K562 (cell line): ENCODE data around the gene PLCB4. TPM values are rescaled to one million over a fixed set of nuclear protein-coding genes. Genes with fewer than 3 reads are reported as not detected.

ENCODE experiments used
- ATAC-seq: fragments of 200-7000 bp; cut with Tn5 transposase; 3 replicates; pipeline ENCODE4 v1.9.1; 2020; ENCODE audit warnings: moderate library complexity
- BruUV-seq: library from RNA; stranded (reverse); fragments of 400-500 nt; replicated peaks from 2 replicates; lab custom pipeline; 2021; lab: Mats Ljungman, UMichigan
- CTCF ChIA-PET: fragments of 300-600 bp; formaldehyde crosslinking; extraction: SDS; loops from one replicate; lab custom pipeline; 2021; ENCODE audit warnings: low intra/inter-chr PET ratio; lab: Yijun Ruan, JAX
- POLR2A ChIA-PET: fragments of 300-600, 350-650 bp; sonication (Branson Sonifier 250); formaldehyde crosslinking; extraction: SDS; loops from one replicate; lab custom pipeline; 2021; ENCODE audit warnings: antibody characterized with exemption, inconsistent platforms; lab: Yijun Ruan, JAX
- DNase-seq, 4 experiments: peaks; one replicate each; pipeline versions ENCODE4 v3.0.0 to v3.0.0-alpha.2; 2011 to 2018; ENCODE audit warnings: low spot score in 3 of 4, mixed read lengths in 3 of 4; ENCODE audit errors: extremely low read depth in 1 of 4
- FAIRE-seq: peaks from 2 replicates; lab custom pipeline; 2011; peaks lifted over from hg19 to GRCh38; lab: Jason Lieb, UNC
- H2AFZ ChIP-seq: 2 replicates; pipeline ENCODE4 v1.6.0; 2011; ENCODE audit warnings: low read depth, low read length, control low read depth, inconsistent platforms
- H3K27ac ChIP-seq: fragments of 200-600 bp; 3 replicates; pipeline ENCODE4 v1.8.0; 2011; ENCODE audit warnings: low read depth, mild to moderate bottlenecking, control low read depth, inconsistent platforms, low read length, moderate library complexity, mixed read lengths; ENCODE audit errors: extremely low read depth
- H3K27me3 ChIP-seq, 2 experiments: fragments of 300-600 bp in 1 of 2; 2 replicates in 1 of 2; 3 replicates in 1 of 2; pipeline versions ENCODE4 v1.6.0 to v1.8.0; 2011; ENCODE audit warnings: inconsistent platforms in 2 of 2, low read length in 2 of 2, mild to moderate bottlenecking in 1 of 2, mixed read lengths in 1 of 2, moderate library complexity in 1 of 2; ENCODE audit not compliant: control insufficient read depth in 2 of 2, insufficient read depth in 2 of 2
- H3K36me3 ChIP-seq: fragments of 300-600 bp; 3 replicates; pipeline ENCODE4 v1.8.0; 2011; ENCODE audit warnings: mild to moderate bottlenecking, low read length, inconsistent platforms; ENCODE audit not compliant: control insufficient read depth, insufficient read depth
- H3K4me1 ChIP-seq, 2 experiments: fragments of 200-600 bp in 1 of 2; replicated peaks in 1 of 2; 2 replicates in 1 of 2; 3 replicates in 1 of 2; pipeline versions ENCODE4 v1.5.1 to v1.8.0; 2011; ENCODE audit warnings: inconsistent platforms in 2 of 2, low read length in 2 of 2, mild to moderate bottlenecking in 1 of 2, mixed read lengths in 1 of 2, moderate library complexity in 1 of 2; ENCODE audit not compliant: control insufficient read depth in 2 of 2, insufficient read depth in 2 of 2
- H3K4me2 ChIP-seq: 2 replicates; pipeline ENCODE4 v1.6.1; 2011; ENCODE audit warnings: low read length, control low read depth, inconsistent platforms, mixed read lengths; ENCODE audit not compliant: insufficient read depth
- H3K4me3 ChIP-seq: fragments of 200-600 bp; sonication (generic), shearing (Covaris generic); 2 replicates; pipeline ENCODE4 v1.5.1; 2016; ENCODE audit warnings: control low read depth, inconsistent platforms
- H3K79me2 ChIP-seq: fragments of 200-600 bp; 3 replicates; pipeline ENCODE4 v1.8.0; 2011; ENCODE audit warnings: low read length, inconsistent platforms; ENCODE audit not compliant: control insufficient read depth, insufficient read depth
- H3K9ac ChIP-seq, 2 experiments: 2 replicates each; pipeline versions ENCODE4 v1.6.0 to v1.6.1; 2011; ENCODE audit warnings: low read depth in 2 of 2, low read length in 2 of 2, control low read depth in 1 of 2, inconsistent platforms in 1 of 2, mild to moderate bottlenecking in 1 of 2, mixed read lengths in 1 of 2; ENCODE audit not compliant: insufficient read depth in 1 of 2
- H3K9me1 ChIP-seq: one replicate; pipeline ENCODE4 v1.6.0; 2011; ENCODE audit warnings: inconsistent platforms, mild to moderate bottlenecking, low read length, moderate library complexity; ENCODE audit not compliant: control insufficient read depth, insufficient read depth
- H3K9me3 ChIP-seq: replicated peaks from 2 replicates; pipeline ENCODE4 v1.5.1; 2011; ENCODE audit warnings: low read depth, low read length, inconsistent platforms; ENCODE audit not compliant: control insufficient read depth, insufficient read depth
- H4K20me1 ChIP-seq: replicated peaks from 2 replicates; pipeline ENCODE4 v1.6.1; 2011; ENCODE audit warnings: low read length, inconsistent platforms, mixed read lengths; ENCODE audit not compliant: control insufficient read depth, insufficient read depth
- ELF2 ChIP-seq: fragments of 250-450 bp; sonication (Bioruptor Pico); IDR thresholded peaks from 2 replicates; pipeline ENCODE4 v1.5.0; 2021; ENCODE audit warnings: mild to moderate bottlenecking
- FUS ChIP-seq: fragments of 200-400 bp; formaldehyde crosslinking; optimal IDR thresholded peaks from 2 replicates; pipeline ENCODE3; 2017; ENCODE audit warnings: low read depth, low read length
- GATAD2A ChIP-seq: fragments of 450-650 bp; IDR thresholded peaks from 2 replicates; pipeline ENCODE4 v1.6.1; 2017
- HDAC1 ChIP-seq, 2 experiments: fragments of 450-650 bp; IDR thresholded peaks; 2 replicates each; pipeline ENCODE4 v1.6.1; 2016 to 2017; ENCODE audit warnings: inconsistent platforms in 1 of 2, mild to moderate bottlenecking in 1 of 2, moderate library complexity in 1 of 2
- MAFG ChIP-seq: fragments of 450-650 bp; conservative IDR thresholded peaks from 2 replicates; pipeline ENCODE4 v1.6.1; 2016; ENCODE audit warnings: missing genetic modification characterization, missing compliant biosample characterization
- PCBP2 ChIP-seq: fragments of 200-400 bp; formaldehyde crosslinking; IDR thresholded peaks from 2 replicates; pipeline ENCODE4 v1.6.1; 2018; ENCODE audit warnings: low read length, low read depth, mild to moderate bottlenecking, moderate library complexity; ENCODE audit not compliant: poor library complexity, severe bottlenecking
- RERE ChIP-seq: sonication (generic); formaldehyde crosslinking; IDR thresholded peaks from 2 replicates; pipeline ENCODE4 v1.8.0; 2023; ENCODE audit warnings: missing genetic modification reagents, mild to moderate bottlenecking, borderline replicate concordance
- SP1 ChIP-seq: sonication (generic); formaldehyde crosslinking; IDR thresholded peaks from 2 replicates; pipeline ENCODE4 v1.8.1; 2022; ENCODE audit warnings: mild to moderate bottlenecking, missing genetic modification reagents
- SPI1 ChIP-seq: IDR thresholded peaks from 2 replicates; pipeline ENCODE4 v1.6.1; 2011; ENCODE audit warnings: low read depth, low read length, control low read depth, borderline replicate concordance
- TCF7 ChIP-seq: sonication (generic); IDR thresholded peaks from 2 replicates; pipeline ENCODE4 v1.6.1; 2016; ENCODE audit warnings: antibody characterized with exemption, borderline replicate concordance
- WGBS: fragments of 100-300 bp; shearing (Covaris generic); methylation state at CpG from one replicate; pipeline ENCODE4 v1.1.6; 2016; ENCODE audit warnings: low coverage, mixed read lengths; ENCODE audit not compliant: insufficient coverage; ENCODE audit errors: missing lambda C conversion rate; 5-methylcytosine and 5-hydroxymethylcytosine counted together
- in situ Hi-C: fragments of 300-500 bp; cut with MboI; formaldehyde crosslinking; loops from 4 replicates; pipeline ENCODE4 v1.15.0; 2018; ENCODE audit warnings: inconsistent platforms, mixed read lengths
- intact Hi-C: fragments of 100-400 bp; cut with micrococcal nuclease; formaldehyde crosslinking; loops from 2 replicates; pipeline ENCODE4 v1.14.2; 2022
- polyA plus RNA-seq, 8 experiments: library from polyadenylated mRNA; depleted of rRNA in 4 of 8; stranded (reverse) in 5 of 8; unstranded in 3 of 8; fragments of >200 nt; fragmentation: Nextera tagmentation in 2 of 8; fragmentation: Illumina TruSeq in 1 of 8; extraction: Ambion mirVana in 2 of 8; extraction: Trizol in 1 of 8; gene quantifications; 2 replicates each; pipeline versions ENCODE4 v1.2.1 to v1.2.3, GENCODE V29; 2011 to 2014; ENCODE audit warnings: inconsistent platforms in 1 of 8, missing spikeins in 1 of 8
- total RNA-seq, 7 experiments: library from RNA; depleted of rRNA in 6 of 7; stranded (reverse); fragments of >200 nt in 6 of 7; fragmentation: Illumina TruSeq in 2 of 7; extraction: Trizol in 2 of 7; gene quantifications; 2 replicates each; pipeline versions ENCODE4 v1.2.1 to v1.2.3, GENCODE V29; 2011 to 2021; ENCODE audit warnings: low replicate concordance in 1 of 7
- TF ChIP-seq, protein P1 (sequence below): fragments of 450-650 bp; IDR thresholded peaks from 2 replicates; pipeline ENCODE4 v1.6.1; 2016
- TF ChIP-seq, protein P2 (sequence below): fragments of 200-400 bp; formaldehyde crosslinking; IDR thresholded peaks from 2 replicates; pipeline ENCODE4 v1.6.1; 2017; ENCODE audit warnings: mild to moderate bottlenecking, low read depth, low read length, moderate library complexity

Gene PLCB4
- total and polyA plus RNA-seq, 9 of the 15 experiments (the other 6 are each of a cell fraction or from before 2014, with no cell fraction given): 0.20 to 2.9 (median 0.52) TPM

GRCh38 chr20:9270831-9271230 is 201.9 kb downstream of the PLCB4 start (continued):
- TF ChIP-seq, protein P1, sequence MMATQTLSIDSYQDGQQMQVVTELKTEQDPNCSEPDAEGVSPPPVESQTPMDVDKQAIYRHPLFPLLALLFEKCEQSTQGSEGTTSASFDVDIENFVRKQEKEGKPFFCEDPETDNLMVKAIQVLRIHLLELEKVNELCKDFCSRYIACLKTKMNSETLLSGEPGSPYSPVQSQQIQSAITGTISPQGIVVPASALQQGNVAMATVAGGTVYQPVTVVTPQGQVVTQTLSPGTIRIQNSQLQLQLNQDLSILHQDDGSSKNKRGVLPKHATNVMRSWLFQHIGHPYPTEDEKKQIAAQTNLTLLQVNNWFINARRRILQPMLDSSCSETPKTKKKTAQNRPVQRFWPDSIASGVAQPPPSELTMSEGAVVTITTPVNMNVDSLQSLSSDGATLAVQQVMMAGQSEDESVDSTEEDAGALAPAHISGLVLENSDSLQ: no peak
- no peak for TF ChIP-seq ELF2 (CRISPR knock-in tag)
- TF ChIP-seq MAFG (tag): no peak

GRCh38 chr20:9276966-9277468 is 208.1 kb downstream of the PLCB4 start:
- 0% methylated on average over 4 of the region's 4 CpGs for WGBS
- no peak for ATAC-seq
- TF ChIP-seq PCBP2 (no peak), FUS (no peak), SPI1 (no peak), RERE (CRISPR knock-in tag) (no peak), TCF7 (no peak), GATAD2A (no peak), SP1 (CRISPR knock-in tag) (no peak), HDAC1 (IDR thresholded peaks at IDR 0.05) (no peak)
- TF ChIP-seq, protein P2, sequence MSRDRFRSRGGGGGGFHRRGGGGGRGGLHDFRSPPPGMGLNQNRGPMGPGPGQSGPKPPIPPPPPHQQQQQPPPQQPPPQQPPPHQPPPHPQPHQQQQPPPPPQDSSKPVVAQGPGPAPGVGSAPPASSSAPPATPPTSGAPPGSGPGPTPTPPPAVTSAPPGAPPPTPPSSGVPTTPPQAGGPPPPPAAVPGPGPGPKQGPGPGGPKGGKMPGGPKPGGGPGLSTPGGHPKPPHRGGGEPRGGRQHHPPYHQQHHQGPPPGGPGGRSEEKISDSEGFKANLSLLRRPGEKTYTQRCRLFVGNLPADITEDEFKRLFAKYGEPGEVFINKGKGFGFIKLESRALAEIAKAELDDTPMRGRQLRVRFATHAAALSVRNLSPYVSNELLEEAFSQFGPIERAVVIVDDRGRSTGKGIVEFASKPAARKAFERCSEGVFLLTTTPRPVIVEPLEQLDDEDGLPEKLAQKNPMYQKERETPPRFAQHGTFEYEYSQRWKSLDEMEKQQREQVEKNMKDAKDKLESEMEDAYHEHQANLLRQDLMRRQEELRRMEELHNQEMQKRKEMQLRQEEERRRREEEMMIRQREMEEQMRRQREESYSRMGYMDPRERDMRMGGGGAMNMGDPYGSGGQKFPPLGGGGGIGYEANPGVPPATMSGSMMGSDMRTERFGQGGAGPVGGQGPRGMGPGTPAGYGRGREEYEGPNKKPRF: no peak

More at GRCh38 chr20:9276966-9277468, 208.1 kb downstream of the PLCB4 start:
- H3K4me2 ChIP-seq: no peak overlapping the region
- no TSS peak for BruUV-seq
- H3K4me1 ChIP-seq: no peaks in the 10 kb centered on the region
- no peaks in the 10 kb centered on the region for H3K9me3 ChIP-seq
- no peaks in the 10 kb centered on the region for H3K79me2 ChIP-seq
- H3K9ac ChIP-seq: no peak overlapping the region
- in situ Hi-C loops (no loop called here), intact Hi-C loops (no loop called here)
- no peaks in the 10 kb centered on the region for H3K9me1 ChIP-seq
- ChIA-PET POLR2A (no interaction called here), CTCF (no interaction called here)
- no peaks in the 10 kb centered on the region for H4K20me1 ChIP-seq
- H3K36me3 ChIP-seq: no peaks in the 10 kb centered on the region
- no peak overlapping the region for H2AFZ ChIP-seq
- no peaks in the 10 kb centered on the region for H3K27me3 ChIP-seq
- DNase-seq (no peak), FAIRE-seq (no peak)
- no peak overlapping the region for H3K27ac ChIP-seq
- H3K4me3 ChIP-seq: no peak overlapping the region
